A549 (cell line): ENCODE measurements around the gene YAE1. TPM values are rescaled to one million over a fixed set of nuclear protein-coding genes. Genes with fewer than 3 reads are reported as not detected.

Source experiments
- ATAC-seq, 2 experiments: fragments of 200-7000 bp in 1 of 2; fragments of >200 bp in 1 of 2; cut with Nextera tagmentation in 1 of 2; cut with Tn5 transposase in 1 of 2; 3 replicates each; pipeline versions ENCODE4 v1.8.0 to v1.9.1; 2018 to 2020; ENCODE audit warnings: mild to moderate bottlenecking in 1 of 2, moderate library complexity in 1 of 2
- CTCF ChIA-PET: fragments of 300-600 bp; sonication (Branson Sonifier 250); formaldehyde crosslinking; extraction: SDS; loops from one replicate; lab custom pipeline; 2021; ENCODE audit warnings: antibody characterized with exemption, inconsistent platforms; lab: Yijun Ruan, JAX
- POLR2A ChIA-PET: fragments of 350-600 bp; formaldehyde crosslinking; extraction: SDS; loops from one replicate; lab custom pipeline; 2021; ENCODE audit warnings: antibody characterized with exemption, inconsistent platforms; lab: Yijun Ruan, JAX
- DNase-seq, 2 experiments: peaks; one replicate each; pipeline versions ENCODE4 v3.0.0 to v3.0.0-alpha.2; 2011 to 2016; ENCODE audit warnings: low read depth in 1 of 2, low spot score in 1 of 2
- FAIRE-seq: peaks from 2 replicates; lab custom pipeline; 2011; peaks lifted over from hg19 to GRCh38; lab: Jason Lieb, UNC
- H3K27ac ChIP-seq, 2 experiments: fragments of >200 bp; sonication (Bioruptor Twin); formaldehyde crosslinking; 3 replicates each; pipeline ENCODE4 v1.5.1; 2016 to 2017
- H3K4me1 ChIP-seq: fragments of >200 bp; sonication (Bioruptor Twin); formaldehyde crosslinking; 3 replicates; pipeline ENCODE4 v1.6.1; 2016
- H3K4me2 ChIP-seq: fragments of >200 bp; sonication (Bioruptor Twin); formaldehyde crosslinking; 3 replicates; pipeline ENCODE4 v1.6.1; 2016
- H3K4me3 ChIP-seq: fragments of >200 bp; sonication (Bioruptor Twin); formaldehyde crosslinking; 3 replicates; pipeline ENCODE4 v1.5.1; 2016
- H3K9me3 ChIP-seq: fragments of >200 bp; sonication (Bioruptor Twin); formaldehyde crosslinking; 3 replicates; pipeline ENCODE4 v1.6.1; 2016
- ATOH8 ChIP-seq: fragments of 250-450 bp; sonication (Bioruptor Pico); IDR thresholded peaks from 2 replicates; pipeline ENCODE4 v1.5.0; 2020; ENCODE audit warnings: low read depth, mild to moderate bottlenecking, moderate library complexity
- CBX8 ChIP-seq: fragments of 200-600 bp; sonication (generic); IDR thresholded peaks from 2 replicates; pipeline ENCODE4 v1.6.1; 2016
- CEBPB ChIP-seq, 2 experiments: fragments of >200 bp in 1 of 2; sonication (Bioruptor Twin) in 1 of 2; formaldehyde crosslinking in 1 of 2; IDR thresholded peaks; 2 replicates each; pipeline ENCODE4 v1.6.1; 2012 to 2016
- CHD2 ChIP-seq: fragments of 150-350 bp; IDR thresholded peaks from 2 replicates; pipeline ENCODE4 v1.6.1; 2014; ENCODE audit warnings: low read length; ENCODE audit not compliant: partially characterized antibody
- E2F6 ChIP-seq: IDR thresholded peaks from 2 replicates; pipeline ENCODE4 v1.6.1; 2012; ENCODE audit warnings: low read depth, borderline replicate concordance
- EHF ChIP-seq: fragments of 250-450 bp; sonication (Bioruptor Pico); IDR thresholded peaks from 2 replicates; pipeline ENCODE4 v1.5.0; 2020; ENCODE audit warnings: mild to moderate bottlenecking
- ELK1 ChIP-seq: fragments of 150-350 bp; IDR thresholded peaks from 2 replicates; pipeline ENCODE4 v1.6.1; 2014; ENCODE audit warnings: low read depth, mild to moderate bottlenecking, low read length
- EP300 ChIP-seq, 2 experiments: fragments of >200 bp; sonication (Bioruptor Twin); formaldehyde crosslinking; IDR thresholded peaks; 2 replicates in 1 of 2; 3 replicates in 1 of 2; pipeline ENCODE4 v1.6.1; 2016 to 2017
- ESRRA ChIP-seq: fragments of 150-350 bp; IDR thresholded peaks from 2 replicates; pipeline ENCODE4 v1.6.1; 2014; ENCODE audit warnings: mild to moderate bottlenecking, low read length, borderline replicate concordance
- FOSB ChIP-seq: fragments of 250-450 bp; sonication (Bioruptor Pico); IDR thresholded peaks from 2 replicates; pipeline ENCODE4 v1.5.0; 2020; ENCODE audit warnings: mild to moderate bottlenecking, moderate library complexity
- FOSL2 ChIP-seq, 2 experiments: fragments of 450-650 bp in 1 of 2; fragments of >200 bp in 1 of 2; sonication (Bioruptor Twin) in 1 of 2; formaldehyde crosslinking; IDR thresholded peaks; 2 replicates each; pipeline versions ENCODE4 v1.5.0 to v1.6.1; 2016 to 2020; ENCODE audit warnings: mild to moderate bottlenecking in 1 of 2, moderate library complexity in 1 of 2
- FOXS1 ChIP-seq: fragments of 250-450 bp; sonication (Bioruptor Pico); IDR thresholded peaks from 2 replicates; pipeline ENCODE4 v1.5.0; 2020; ENCODE audit warnings: mild to moderate bottlenecking, moderate library complexity
- GATA3 ChIP-seq: IDR thresholded peaks from 2 replicates; pipeline ENCODE4 v1.6.1; 2012; ENCODE audit warnings: borderline replicate concordance
- HDAC2 ChIP-seq: fragments of 200-600 bp; sonication (generic); IDR thresholded peaks from 2 replicates; pipeline ENCODE4 v1.6.1; 2016
- HEYL ChIP-seq: fragments of 250-450 bp; sonication (Bioruptor Pico); IDR thresholded peaks from 2 replicates; pipeline ENCODE4 v1.8.0; 2021; ENCODE audit warnings: mild to moderate bottlenecking, moderate library complexity
- KDM1A ChIP-seq: fragments of 200-600 bp; sonication (generic); IDR thresholded peaks from 2 replicates; pipeline ENCODE4 v1.6.1; 2016; ENCODE audit warnings: low read depth, mild to moderate bottlenecking
- NFE2L2 ChIP-seq: fragments of 150-350 bp; conservative IDR thresholded peaks from 2 replicates; pipeline ENCODE4 v1.6.1; 2014; ENCODE audit warnings: low read length
- POLR2AphosphoS2 ChIP-seq: conservative IDR thresholded peaks from 2 replicates; pipeline ENCODE4 v1.6.1; 2012; ENCODE audit warnings: low read length, improper control_type of control experiment, inconsistent platforms
- RAD21 ChIP-seq, 2 experiments: fragments of >200 bp in 1 of 2; sonication (Bioruptor Twin) in 1 of 2; formaldehyde crosslinking in 1 of 2; IDR thresholded peaks in 1 of 2; conservative IDR thresholded peaks in 1 of 2; 2 replicates in 1 of 2; 3 replicates in 1 of 2; pipeline ENCODE4 v1.6.1; 2012 to 2018; ENCODE audit warnings: inconsistent platforms in 1 of 2
- RARB ChIP-seq: fragments of 250-450 bp; sonication (Bioruptor Pico); IDR thresholded peaks from 2 replicates; pipeline ENCODE4 v1.8.0; 2021; ENCODE audit warnings: mild to moderate bottlenecking, moderate library complexity
- RFX5 ChIP-seq: fragments of 450-650 bp; IDR thresholded peaks from 2 replicates; pipeline ENCODE4 v1.7.1; 2014; ENCODE audit warnings: antibody characterized with exemption, mild to moderate bottlenecking, moderate library complexity
- SMC3 ChIP-seq: fragments of >200 bp; sonication (Bioruptor Twin); formaldehyde crosslinking; IDR thresholded peaks from 3 replicates; pipeline ENCODE4 v1.6.1; 2018; ENCODE audit warnings: inconsistent platforms
- TP53 ChIP-seq: fragments of 250-450 bp; sonication (Bioruptor Pico); IDR thresholded peaks from 2 replicates; pipeline ENCODE4 v1.5.0; 2021; ENCODE audit warnings: mild to moderate bottlenecking, moderate library complexity
- ZC3H11A ChIP-seq: fragments of 450-650 bp; IDR thresholded peaks from 2 replicates; pipeline ENCODE4 v1.6.1; 2014; ENCODE audit warnings: antibody characterized with exemption, mild to moderate bottlenecking
- ZSCAN20 ChIP-seq: fragments of 250-450 bp; sonication (Bioruptor Pico); IDR thresholded peaks from 2 replicates; pipeline ENCODE4 v1.8.0; 2022; ENCODE audit warnings: mild to moderate bottlenecking, moderate library complexity
- WGBS: methylation state at CpG from one replicate; pipeline ENCODE4 v1.1.6; 2017; ENCODE audit errors: missing lambda C conversion rate; 5-methylcytosine and 5-hydroxymethylcytosine counted together
- polyA plus RNA-seq, 4 experiments: library from polyadenylated mRNA; depleted of rRNA in 3 of 4; stranded (reverse); fragments of >200 nt; fragmentation: RNase III in 1 of 4; extraction: RNeasy Plus Mini Kit Qiagen cat#74134 plus additional on column Dnase treatment in 1 of 4; gene quantifications; 2 replicates in 3 of 4; 3 replicates in 1 of 4; pipeline ENCODE4 v1.2.3, GENCODE V29; 2011 to 2017
- TF ChIP-seq, protein P1 (sequence below): fragments of >200 bp; sonication (Bioruptor Twin); formaldehyde crosslinking; IDR thresholded peaks from 3 replicates; pipeline ENCODE4 v1.5.1; 2016

The YAE1 gene
- polyA plus RNA-seq, 2 of the 4 experiments (the other 2 are of a cell fraction) = 59.1 to 61.2 TPM

GRCh38 chr7:39526666-39527065 is 39.5 kb upstream of the YAE1 start:
- TF ChIP-seq TP53 (CRISPR knock-in tag) (no peak), ESRRA (no peak), KDM1A (no peak), RAD21 (conservative IDR thresholded peaks at IDR 0.05 in 1 of 2, IDR thresholded peaks at IDR 0.05 in 1 of 2) (no peak), ELK1 (no peak), E2F6 (no peak), NFE2L2 (no peak)
- POLR2A ChIA-PET = no interaction called here
- H3K4me2 ChIP-seq = no peak overlapping the region
- no peaks in the 10 kb centered on the region for H3K9me3 ChIP-seq
- no peak overlapping the region for H3K27ac ChIP-seq
- H3K4me3 ChIP-seq = no peak overlapping the region
- FAIRE-seq (no peak), DNase-seq (no peak), ATAC-seq (no peak)
- CTCF ChIA-PET = no interaction called here
- no peaks in the 10 kb centered on the region for H3K4me1 ChIP-seq

GRCh38 chr7:39527296-39527695 is 38.9 kb upstream of the YAE1 start:
- DNase-seq (no peak), ATAC-seq (no peak), FAIRE-seq (no peak)
- ChIA-PET POLR2A (no interaction called here), CTCF (no interaction called here)
- Histone ChIP-seq H3K9me3 (no peaks in the 10 kb centered on the region), H3K4me2 (no peak overlapping the region), H3K4me1 (no peaks in the 10 kb centered on the region), H3K27ac (no peak overlapping the region), H3K4me3 (no peak overlapping the region)
- TF ChIP-seq SMC3 (no peak), CEBPB (IDR thresholded peaks at IDR 0.05) (no peak), FOSL2 (IDR thresholded peaks at IDR 0.05) (no peak), FOSL2 (CRISPR knock-in tag; IDR thresholded peaks at IDR 0.05) (no peak), RFX5 (no peak), CBX8 (no peak), POLR2AphosphoS2 (no peak), HEYL (CRISPR knock-in tag) (no peak), KDM1A (no peak), RARB (CRISPR knock-in tag) (no peak), CHD2 (no peak)
- TF ChIP-seq, protein P1, sequence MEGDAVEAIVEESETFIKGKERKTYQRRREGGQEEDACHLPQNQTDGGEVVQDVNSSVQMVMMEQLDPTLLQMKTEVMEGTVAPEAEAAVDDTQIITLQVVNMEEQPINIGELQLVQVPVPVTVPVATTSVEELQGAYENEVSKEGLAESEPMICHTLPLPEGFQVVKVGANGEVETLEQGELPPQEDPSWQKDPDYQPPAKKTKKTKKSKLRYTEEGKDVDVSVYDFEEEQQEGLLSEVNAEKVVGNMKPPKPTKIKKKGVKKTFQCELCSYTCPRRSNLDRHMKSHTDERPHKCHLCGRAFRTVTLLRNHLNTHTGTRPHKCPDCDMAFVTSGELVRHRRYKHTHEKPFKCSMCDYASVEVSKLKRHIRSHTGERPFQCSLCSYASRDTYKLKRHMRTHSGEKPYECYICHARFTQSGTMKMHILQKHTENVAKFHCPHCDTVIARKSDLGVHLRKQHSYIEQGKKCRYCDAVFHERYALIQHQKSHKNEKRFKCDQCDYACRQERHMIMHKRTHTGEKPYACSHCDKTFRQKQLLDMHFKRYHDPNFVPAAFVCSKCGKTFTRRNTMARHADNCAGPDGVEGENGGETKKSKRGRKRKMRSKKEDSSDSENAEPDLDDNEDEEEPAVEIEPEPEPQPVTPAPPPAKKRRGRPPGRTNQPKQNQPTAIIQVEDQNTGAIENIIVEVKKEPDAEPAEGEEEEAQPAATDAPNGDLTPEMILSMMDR = no peak
- WGBS = 36% methylated on average over 2 of the region's 2 CpGs

DNA sequence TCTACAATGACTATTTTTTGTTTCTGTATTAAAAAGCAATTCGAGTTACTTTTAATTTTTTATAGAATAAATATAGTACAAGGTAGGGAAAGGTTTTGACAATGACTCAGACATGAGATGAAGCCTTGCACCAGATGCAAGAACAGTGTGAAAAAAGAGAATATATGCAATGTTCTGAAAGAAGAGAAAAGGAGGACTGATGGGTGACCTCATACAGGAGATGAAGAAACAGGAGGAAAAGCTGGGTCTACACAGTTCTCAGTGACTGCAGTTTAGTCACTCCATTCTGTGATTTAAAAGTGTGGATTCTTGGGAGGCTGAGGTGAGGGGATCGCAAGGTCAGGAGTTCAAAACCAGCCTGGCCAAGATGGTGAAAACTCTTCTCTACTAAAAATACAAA is 38.3 kb upstream of the YAE1 start:
- ChIA-PET POLR2A (no interaction called here), CTCF (no interaction called here)
- Histone ChIP-seq H3K4me1 (no peaks in the 10 kb centered on the region), H3K27ac (no peak overlapping the region), H3K4me2 (no peak overlapping the region), H3K9me3 (no peaks in the 10 kb centered on the region), H3K4me3 (no peak overlapping the region)
- no peak for DNase-seq
- no peak for ATAC-seq
- no peak for FAIRE-seq
- 46% methylated on average over 2 of the region's 2 CpGs for WGBS
- TF ChIP-seq ZSCAN20 (CRISPR knock-in tag) = no peak
- no peak for TF ChIP-seq RAD21 (conservative IDR thresholded peaks at IDR 0.05 in 1 of 2, IDR thresholded peaks at IDR 0.05 in 1 of 2)
- TF ChIP-seq FOXS1 (CRISPR knock-in tag) = no peak
- TF ChIP-seq EHF (CRISPR knock-in tag) = no peak
- TF ChIP-seq, protein P1 = no peak
- no peak for TF ChIP-seq NFE2L2
- no peak for TF ChIP-seq KDM1A
- no peak for TF ChIP-seq HDAC2
- no peak for TF ChIP-seq ATOH8 (CRISPR knock-in tag)
- TF ChIP-seq E2F6 = no peak
- no peak for TF ChIP-seq ZC3H11A
- no peak for TF ChIP-seq EP300 (IDR thresholded peaks at IDR 0.05)
- TF ChIP-seq ELK1 = no peak
- no peak for TF ChIP-seq POLR2AphosphoS2
- no peak for TF ChIP-seq GATA3
- no peak for TF ChIP-seq FOSB (CRISPR knock-in tag)
